ENCODE measurements around the gene ROR2. TPM values are rescaled to one million over a fixed set of nuclear protein-coding genes. Genes with fewer than 3 reads are reported as not detected.

ROR2 gene
- total RNA-seq, 1 donor from 2014 or later = not detected

GRCh38 chr9:91583966-91584365 is 366.1 kb downstream of the ROR2 start:
- intact Hi-C loops (cut with micrococcal nuclease) = no loop called here
- H3K27ac Mint-ChIP-seq = no peak overlapping the region
- no peaks in the 10 kb centered on the region for H3K36me3 Mint-ChIP-seq (ENCODE audit: low read depth)

GRCh38 chr9:91583161-91583875 is 366.7 kb downstream of the ROR2 start:
- H3K27ac Mint-ChIP-seq = no peak overlapping the region
- H3K9me3 Mint-ChIP-seq = no peaks in the 10 kb centered on the region
- no peak overlapping the region for H3K4me3 Mint-ChIP-seq (ENCODE audit: low read depth)
- peaks cover 14% of the 10 kb centered on the region for H3K27me3 Mint-ChIP-seq (ENCODE audit: low read depth)
- no peak for DNase-seq (ENCODE audit: low spot score)
- no peaks in the 10 kb centered on the region for H3K36me3 Mint-ChIP-seq (ENCODE audit: low read depth)
- H3K4me1 Mint-ChIP-seq (ENCODE audit: low read depth) = no peaks in the 10 kb centered on the region
- intact Hi-C loops (cut with micrococcal nuclease) = no loop called here

More at GRCh38 chr9:91583966-91584365, 366.1 kb downstream of the ROR2 start:
- Mint-ChIP-seq H3K4me1 (ENCODE audit: low read depth) (no peaks in the 10 kb centered on the region), H3K9me3 (no peaks in the 10 kb centered on the region), H3K4me3 (ENCODE audit: low read depth) (no peak overlapping the region), H3K27me3 (ENCODE audit: low read depth) (peaks cover 14% of the 10 kb centered on the region)
- no peak for DNase-seq (ENCODE audit: low spot score)

- H3K4me3 Mint-ChIP-seq (ENCODE audit: low read depth) = no peak overlapping the region
- H3K4me1 Mint-ChIP-seq (ENCODE audit: low read depth) = no peaks in the 10 kb centered on the region
- no peak for DNase-seq (ENCODE audit: low spot score)
- no peak overlapping the region for H3K27ac Mint-ChIP-seq
- intact Hi-C loops (cut with micrococcal nuclease) = no loop called here
- H3K9me3 Mint-ChIP-seq = no peaks in the 10 kb centered on the region
- peaks cover 16% of the 10 kb centered on the region for H3K27me3 Mint-ChIP-seq (ENCODE audit: low read depth)
- no peaks in the 10 kb centered on the region for H3K36me3 Mint-ChIP-seq (ENCODE audit: low read depth)
Measured at GRCh38 chr9:91582181-91582580, 367.8 kb downstream of the ROR2 start.

GRCh38 chr9:91580136-91580535 is 369.9 kb downstream of the ROR2 start:
- DNase-seq (ENCODE audit: low spot score) = no peak
- H3K27ac Mint-ChIP-seq = no peak overlapping the region
- no peaks in the 10 kb centered on the region for H3K4me1 Mint-ChIP-seq (ENCODE audit: low read depth)
- no peaks in the 10 kb centered on the region for H3K36me3 Mint-ChIP-seq (ENCODE audit: low read depth)
- H3K9me3 Mint-ChIP-seq = no peaks in the 10 kb centered on the region
- intact Hi-C loops (cut with micrococcal nuclease) = no loop called here
- peaks cover 20% of the 10 kb centered on the region for H3K27me3 Mint-ChIP-seq (ENCODE audit: low read depth)
- H3K4me3 Mint-ChIP-seq (ENCODE audit: low read depth) = no peak overlapping the region

GRCh38 chr9:91578911-91579310 is 371.1 kb downstream of the ROR2 start:
- Mint-ChIP-seq H3K9me3 (no peaks in the 10 kb centered on the region), H3K4me3 (ENCODE audit: low read depth) (no peak overlapping the region), H3K27ac (no peak overlapping the region), H3K36me3 (ENCODE audit: low read depth) (no peaks in the 10 kb centered on the region), H3K27me3 (ENCODE audit: low read depth) (peaks cover 20% of the 10 kb centered on the region), H3K4me1 (ENCODE audit: low read depth) (no peaks in the 10 kb centered on the region)
- no peak for DNase-seq (ENCODE audit: low spot score)
- intact Hi-C loops (cut with micrococcal nuclease) = no loop called here

- H3K9me3 Mint-ChIP-seq = no peaks in the 10 kb centered on the region
Measured at GRCh38 chr9:91577633-91578061, 372.4 kb downstream of the ROR2 start.

GRCh38 chr9:91572811-91573210 is 377.2 kb downstream of the ROR2 start:
- Mint-ChIP-seq H3K9me3 (no peaks in the 10 kb centered on the region), H3K4me1 (ENCODE audit: low read depth) (no peaks in the 10 kb centered on the region), H3K36me3 (ENCODE audit: low read depth) (no peaks in the 10 kb centered on the region), H3K27ac (no peak overlapping the region), H3K27me3 (ENCODE audit: low read depth) (peaks cover 38% of the 10 kb centered on the region), H3K4me3 (ENCODE audit: low read depth) (no peak overlapping the region)
- no peak for DNase-seq (ENCODE audit: low spot score)
- intact Hi-C loops (cut with micrococcal nuclease) = no loop called here

More at GRCh38 chr9:91577633-91578061, 372.4 kb downstream of the ROR2 start:
- no peak overlapping the region for H3K27ac Mint-ChIP-seq
- no peaks in the 10 kb centered on the region for H3K36me3 Mint-ChIP-seq (ENCODE audit: low read depth)
- no peak for DNase-seq (ENCODE audit: low spot score)
- intact Hi-C loops (cut with micrococcal nuclease) = no loop called here
- H3K27me3 Mint-ChIP-seq (ENCODE audit: low read depth) = peaks cover 25% of the 10 kb centered on the region
- H3K4me1 Mint-ChIP-seq (ENCODE audit: low read depth) = no peaks in the 10 kb centered on the region
- no peak overlapping the region for H3K4me3 Mint-ChIP-seq (ENCODE audit: low read depth)

- Mint-ChIP-seq H3K27ac (no peak overlapping the region), H3K4me3 (ENCODE audit: low read depth) (no peak overlapping the region), H3K27me3 (ENCODE audit: low read depth) (peaks cover 36% of the 10 kb centered on the region), H3K36me3 (ENCODE audit: low read depth) (no peaks in the 10 kb centered on the region), H3K4me1 (ENCODE audit: low read depth) (no peaks in the 10 kb centered on the region), H3K9me3 (no peaks in the 10 kb centered on the region)
- intact Hi-C loops (cut with micrococcal nuclease) = no loop called here
- no peak for DNase-seq (ENCODE audit: low spot score)
Measured at GRCh38 chr9:91572044-91572443, 378.0 kb downstream of the ROR2 start.

- intact Hi-C loops (cut with micrococcal nuclease) = no loop called here
- Mint-ChIP-seq H3K4me3 (ENCODE audit: low read depth) (no peak overlapping the region), H3K9me3 (no peaks in the 10 kb centered on the region), H3K27ac (no peak overlapping the region), H3K27me3 (ENCODE audit: low read depth) (peaks cover 35% of the 10 kb centered on the region), H3K4me1 (ENCODE audit: low read depth) (no peaks in the 10 kb centered on the region), H3K36me3 (ENCODE audit: low read depth) (no peaks in the 10 kb centered on the region)
- DNase-seq (ENCODE audit: low spot score) = no peak
Measured at GRCh38 chr9:91571036-91571435, 379.0 kb downstream of the ROR2 start.

GRCh38 chr9:91567642-91568274 is 382.3 kb downstream of the ROR2 start:
- intact Hi-C loops (cut with micrococcal nuclease) = no loop called here
- Mint-ChIP-seq H3K9me3 (no peaks in the 10 kb centered on the region), H3K27ac (no peak overlapping the region), H3K27me3 (ENCODE audit: low read depth) (peaks cover 37% of the 10 kb centered on the region), H3K4me3 (ENCODE audit: low read depth) (no peak overlapping the region), H3K4me1 (ENCODE audit: low read depth) (no peaks in the 10 kb centered on the region), H3K36me3 (ENCODE audit: low read depth) (no peaks in the 10 kb centered on the region)
- DNase-seq (ENCODE audit: low spot score) = no peak

GRCh38 chr9:91564081-91564670 is 385.9 kb downstream of the ROR2 start:
- Mint-ChIP-seq H3K36me3 (ENCODE audit: low read depth) (no peaks in the 10 kb centered on the region), H3K4me3 (ENCODE audit: low read depth) (no peak overlapping the region), H3K9me3 (no peaks in the 10 kb centered on the region), H3K27me3 (ENCODE audit: low read depth) (peaks cover 29% of the 10 kb centered on the region), H3K27ac (no peak overlapping the region), H3K4me1 (ENCODE audit: low read depth) (no peaks in the 10 kb centered on the region)
- no peak for DNase-seq (ENCODE audit: low spot score)
- intact Hi-C loops (cut with micrococcal nuclease) = no loop called here

GRCh38 chr9:91562416-91562815 is 387.6 kb downstream of the ROR2 start:
- intact Hi-C loops (cut with micrococcal nuclease) = no loop called here
- no peak for DNase-seq (ENCODE audit: low spot score)
- Mint-ChIP-seq H3K36me3 (ENCODE audit: low read depth) (no peaks in the 10 kb centered on the region), H3K9me3 (no peaks in the 10 kb centered on the region), H3K27me3 (ENCODE audit: low read depth) (peaks cover 36% of the 10 kb centered on the region), H3K4me3 (ENCODE audit: low read depth) (no peak overlapping the region), H3K27ac (no peak overlapping the region), H3K4me1 (ENCODE audit: low read depth) (no peaks in the 10 kb centered on the region)

- Mint-ChIP-seq H3K9me3 (no peaks in the 10 kb centered on the region), H3K36me3 (ENCODE audit: low read depth) (no peaks in the 10 kb centered on the region), H3K4me1 (ENCODE audit: low read depth) (no peaks in the 10 kb centered on the region), H3K4me3 (ENCODE audit: low read depth) (no peak overlapping the region), H3K27ac (no peak overlapping the region), H3K27me3 (ENCODE audit: low read depth) (peaks cover 41% of the 10 kb centered on the region)
- DNase-seq (ENCODE audit: low spot score) = no peak
- intact Hi-C loops (cut with micrococcal nuclease) = no loop called here
Measured at GRCh38 chr9:91560301-91560700, 389.7 kb downstream of the ROR2 start.

Data from activated T-helper 2 cell treated with anti-CD3 and anti-CD28 coated beads, Interferon-gamma antibody, Interleukin-2, Interleukin-4, amounts not matched to agents 10 μg/mL and 5 μg/mL and 100 μg/mL, durations not matched to agents 14 hours and 24 hours and 36 hours (primary cell).